ENCODE data around the gene MPP3. TPM values are rescaled to one million over a fixed set of nuclear protein-coding genes. Genes with fewer than 3 reads are reported as not detected.

The MPP3 gene
- total and polyA plus RNA-seq, 4 donors = 3.1 to 25.2 (median 15.2) TPM

- ATAC-seq (ENCODE audit: low FRiP score) = no peak
- no peaks in the 10 kb centered on the region for H3K9me3 ChIP-seq (ENCODE audit: control insufficient read depth, low read length)
Measured at GRCh38 chr17:43868226-43868994, 35.5 kb upstream of the MPP3 start.

DNA sequence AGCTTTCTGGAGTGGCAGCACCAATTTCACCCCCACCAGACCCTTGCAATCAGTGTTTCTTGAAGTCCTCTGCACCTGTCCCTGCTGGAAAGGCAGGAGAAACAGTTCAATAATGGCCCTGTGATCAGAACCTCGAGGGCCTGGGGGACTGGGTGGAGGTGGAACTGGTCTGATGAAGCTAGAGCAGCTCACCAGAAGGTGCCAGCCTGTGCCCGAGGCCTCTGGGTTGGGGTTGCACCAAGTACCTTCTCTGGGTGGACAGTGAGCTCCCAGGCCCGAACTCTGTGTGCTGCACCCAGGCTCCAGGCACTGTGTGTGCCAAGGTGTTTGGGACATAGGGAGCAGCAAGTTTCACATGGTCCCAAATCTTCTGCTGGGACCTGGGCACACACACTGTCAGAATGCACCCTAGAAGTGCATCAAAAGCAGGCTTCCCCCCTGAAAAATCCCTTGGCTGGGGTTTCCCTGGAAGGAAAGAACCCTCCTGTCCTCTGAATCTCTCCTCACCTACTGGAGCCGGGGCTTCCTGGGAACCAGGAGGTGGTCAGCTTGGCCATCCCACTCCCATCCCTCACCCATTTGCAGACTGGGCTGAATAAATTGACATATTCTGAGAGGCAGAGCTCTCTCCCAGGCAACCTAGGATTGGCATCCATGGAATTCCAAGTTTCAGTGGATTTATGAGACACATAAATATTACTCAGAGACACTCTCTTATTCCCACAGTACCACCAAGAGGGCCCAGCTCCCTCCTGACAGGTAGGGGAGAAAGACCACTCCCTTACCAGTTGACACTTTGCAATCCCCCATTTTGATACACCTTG is 31.4 kb upstream of the MPP3 start:
- DNase-seq (no peak), ATAC-seq (ENCODE audit: low FRiP score) (no peak)
- no peak overlapping the region for H3K27ac ChIP-seq (ENCODE audit: low read depth in 1 of 2, low read length in 2 of 2)
- H3K9me3 ChIP-seq (ENCODE audit: control insufficient read depth, low read length) = no peaks in the 10 kb centered on the region
- no peaks in the 10 kb centered on the region for H3K36me3 ChIP-seq (ENCODE audit: control insufficient read depth in 1 of 2, insufficient read depth in 2 of 2, low read length in 1 of 2)
- H3K4me1 ChIP-seq (ENCODE audit: control insufficient read depth in 1 of 2, insufficient read depth in 2 of 2, low read length in 2 of 2) = peaks cover 0 to 4% of the 10 kb centered on the region in 2 donors
- H3K27me3 ChIP-seq (ENCODE audit: control insufficient read depth in 1 of 2, insufficient read depth in 2 of 2, low read length in 1 of 2) = no peaks in the 10 kb centered on the region
- 85 to 88% methylated on average over 4 of the region's 4 CpGs for WGBS, 2 donors
- H3K4me3 ChIP-seq (ENCODE audit: low read length in 2 of 2) = no peak overlapping the region
- intact Hi-C loops (cut with DNase I) = no loop called here

More at GRCh38 chr17:43868226-43868994, 35.5 kb upstream of the MPP3 start:
- H3K27ac ChIP-seq (ENCODE audit: low read depth in 1 of 2, low read length in 2 of 2) = no peak overlapping the region
- no peaks in the 10 kb centered on the region for H3K27me3 ChIP-seq (ENCODE audit: control insufficient read depth in 1 of 2, insufficient read depth in 2 of 2, low read length in 1 of 2)
- no peak overlapping the region for H3K4me3 ChIP-seq (ENCODE audit: low read length in 2 of 2)
- no peaks in the 10 kb centered on the region for H3K36me3 ChIP-seq (ENCODE audit: control insufficient read depth in 1 of 2, insufficient read depth in 2 of 2, low read length in 1 of 2)
- WGBS, 2 donors = 86 to 92% methylated on average over 10 of the region's 10 CpGs
- no peaks in the 10 kb centered on the region for H3K4me1 ChIP-seq (ENCODE audit: control insufficient read depth in 1 of 2, insufficient read depth in 2 of 2, low read length in 2 of 2)
- DNase-seq = no peak
- intact Hi-C loops (cut with DNase I) = no loop called here

GRCh38 chr17:43861960-43862359 is 29.0 kb upstream of the MPP3 start:
- Histone ChIP-seq H3K9me3 (ENCODE audit: control insufficient read depth, low read length) (no peaks in the 10 kb centered on the region), H3K27me3 (ENCODE audit: control insufficient read depth in 1 of 2, insufficient read depth in 2 of 2, low read length in 1 of 2) (no peaks in the 10 kb centered on the region), H3K4me1 (ENCODE audit: control insufficient read depth in 1 of 2, insufficient read depth in 2 of 2, low read length in 2 of 2) (peaks cover 0 to 4% of the 10 kb centered on the region in 2 donors), H3K27ac (ENCODE audit: low read depth in 1 of 2, low read length in 2 of 2) (peak overlapping the region in 1 of 2 donors; percentile 4), H3K4me3 (ENCODE audit: low read length in 2 of 2) (no peak overlapping the region), H3K36me3 (ENCODE audit: control insufficient read depth in 1 of 2, insufficient read depth in 2 of 2, low read length in 1 of 2) (no peaks in the 10 kb centered on the region)
- no peak for ATAC-seq (ENCODE audit: low FRiP score)
- WGBS, 2 donors = 87 to 93% methylated on average over 9 of the region's 9 CpGs
- intact Hi-C loops (cut with DNase I) = no loop called here
- no peak for DNase-seq

GRCh38 chr17:43860927-43861622 is 28.1 kb upstream of the MPP3 start:
- intact Hi-C loops (cut with DNase I) = no loop called here
- Histone ChIP-seq H3K4me3 (ENCODE audit: low read length in 2 of 2) (no peak overlapping the region), H3K27ac (ENCODE audit: low read depth in 1 of 2, low read length in 2 of 2) (peak overlapping the region in 1 of 2 donors; percentile 4), H3K27me3 (ENCODE audit: control insufficient read depth in 1 of 2, insufficient read depth in 2 of 2, low read length in 1 of 2) (no peaks in the 10 kb centered on the region), H3K9me3 (ENCODE audit: control insufficient read depth, low read length) (no peaks in the 10 kb centered on the region), H3K36me3 (ENCODE audit: control insufficient read depth in 1 of 2, insufficient read depth in 2 of 2, low read length in 1 of 2) (no peaks in the 10 kb centered on the region), H3K4me1 (ENCODE audit: control insufficient read depth in 1 of 2, insufficient read depth in 2 of 2, low read length in 2 of 2) (peaks cover 0 to 4% of the 10 kb centered on the region in 2 donors)
- no peak for DNase-seq
- peak; percentile 42 for ATAC-seq (ENCODE audit: low FRiP score)
- WGBS, 2 donors = 31 to 37% methylated on average over 9 of the region's 9 CpGs

DNA sequence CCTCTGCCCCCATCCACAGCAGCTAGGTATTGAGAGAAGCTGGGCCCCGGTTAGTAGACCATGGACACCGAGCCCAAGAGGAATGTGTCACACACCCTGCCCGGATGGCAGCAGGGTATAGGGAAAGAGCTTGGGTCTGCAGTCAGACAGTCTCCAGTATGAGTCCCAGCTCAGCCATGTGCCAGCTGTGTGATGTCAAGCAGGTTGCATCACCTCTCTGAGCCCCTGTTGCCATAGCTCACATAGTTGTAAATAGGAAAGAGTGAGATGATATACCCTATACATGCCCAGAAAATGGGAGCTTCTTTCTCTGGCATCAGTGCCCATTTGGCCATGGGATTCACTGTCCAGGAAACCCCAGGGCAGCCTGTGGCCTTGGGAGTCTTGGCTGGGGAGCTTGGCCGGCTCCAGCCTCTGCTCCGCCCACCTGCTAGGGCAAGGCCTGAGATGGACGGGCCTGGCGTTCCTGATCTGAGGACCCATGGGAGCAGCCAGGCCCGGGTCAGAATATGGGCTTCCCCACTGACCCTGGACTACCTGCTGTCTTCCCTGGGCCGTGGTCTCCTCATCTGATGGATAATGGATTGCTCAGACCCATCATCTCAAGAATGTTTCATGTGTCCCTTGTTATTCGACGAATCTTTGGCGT is 27.3 kb upstream of the MPP3 start:
- intact Hi-C loops (cut with DNase I) = no loop called here
- Histone ChIP-seq H3K9me3 (ENCODE audit: control insufficient read depth, low read length) (no peaks in the 10 kb centered on the region), H3K4me3 (ENCODE audit: low read length in 2 of 2) (no peak overlapping the region), H3K27me3 (ENCODE audit: control insufficient read depth in 1 of 2, insufficient read depth in 2 of 2, low read length in 1 of 2) (no peaks in the 10 kb centered on the region), H3K27ac (ENCODE audit: low read depth in 1 of 2, low read length in 2 of 2) (peak overlapping the region in 1 of 2 donors; percentile 18), H3K36me3 (ENCODE audit: control insufficient read depth in 1 of 2, insufficient read depth in 2 of 2, low read length in 1 of 2) (no peaks in the 10 kb centered on the region), H3K4me1 (ENCODE audit: control insufficient read depth in 1 of 2, insufficient read depth in 2 of 2, low read length in 2 of 2) (peaks cover 0 to 4% of the 10 kb centered on the region in 2 donors)
- peak in 1 of 2 donors; percentile 41 for DNase-seq
- no peak for ATAC-seq (ENCODE audit: low FRiP score)
- WGBS, 2 donors = 65 to 76% methylated on average over 12 of the region's 12 CpGs

- intact Hi-C loops (cut with DNase I) = no loop called here
- no peak for ATAC-seq (ENCODE audit: low FRiP score)
- H3K4me1 ChIP-seq (ENCODE audit: control insufficient read depth in 1 of 2, insufficient read depth in 2 of 2, low read length in 2 of 2) = peaks cover 0 to 4% of the 10 kb centered on the region in 2 donors
Measured at GRCh38 chr17:43857957-43858600, 25.1 kb upstream of the MPP3 start.

GRCh38 chr17:43857141-43857540 is 24.2 kb upstream of the MPP3 start:
- DNase-seq (peak in 1 of 2 donors; percentile 54), ATAC-seq (ENCODE audit: low FRiP score) (no peak)
- H3K27ac ChIP-seq (ENCODE audit: low read depth in 1 of 2, low read length in 2 of 2) = no peak overlapping the region
- H3K9me3 ChIP-seq (ENCODE audit: control insufficient read depth, low read length) = no peaks in the 10 kb centered on the region
- intact Hi-C loops (cut with DNase I) = no loop called here
- H3K27me3 ChIP-seq (ENCODE audit: control insufficient read depth in 1 of 2, insufficient read depth in 2 of 2, low read length in 1 of 2) = no peaks in the 10 kb centered on the region
- H3K36me3 ChIP-seq (ENCODE audit: control insufficient read depth in 1 of 2, insufficient read depth in 2 of 2, low read length in 1 of 2) = no peaks in the 10 kb centered on the region
- H3K4me3 ChIP-seq (ENCODE audit: low read length in 2 of 2) = no peak overlapping the region
- peaks cover 0 to 4% of the 10 kb centered on the region in 2 donors for H3K4me1 ChIP-seq (ENCODE audit: control insufficient read depth in 1 of 2, insufficient read depth in 2 of 2, low read length in 2 of 2)
- WGBS, 2 donors = 96 to 98% methylated on average over 5 of the region's 5 CpGs

More at GRCh38 chr17:43857957-43858600, 25.1 kb upstream of the MPP3 start:
- Histone ChIP-seq H3K27me3 (ENCODE audit: control insufficient read depth in 1 of 2, insufficient read depth in 2 of 2, low read length in 1 of 2) (no peaks in the 10 kb centered on the region), H3K36me3 (ENCODE audit: control insufficient read depth in 1 of 2, insufficient read depth in 2 of 2, low read length in 1 of 2) (no peaks in the 10 kb centered on the region), H3K27ac (ENCODE audit: low read depth in 1 of 2, low read length in 2 of 2) (no peak overlapping the region), H3K4me3 (ENCODE audit: low read length in 2 of 2) (no peak overlapping the region), H3K9me3 (ENCODE audit: control insufficient read depth, low read length) (no peaks in the 10 kb centered on the region)
- DNase-seq = peak in 1 of 2 donors; percentile 44
- WGBS, 2 donors = 76 to 84% methylated on average over 10 to 12 of the region's 12 CpGs

GRCh38 chr17:43856141-43856540 is 23.2 kb upstream of the MPP3 start:
- intact Hi-C loops (cut with DNase I) = no loop called here
- no peaks in the 10 kb centered on the region for H3K27me3 ChIP-seq (ENCODE audit: control insufficient read depth in 1 of 2, insufficient read depth in 2 of 2, low read length in 1 of 2)
- DNase-seq (peak in 1 of 2 donors; percentile 12), ATAC-seq (ENCODE audit: low FRiP score) (no peak)
- H3K4me3 ChIP-seq (ENCODE audit: low read length in 2 of 2) = no peak overlapping the region
- H3K9me3 ChIP-seq (ENCODE audit: control insufficient read depth, low read length) = no peaks in the 10 kb centered on the region
- WGBS, 2 donors = 90 to 93% methylated on average over 3 of the region's 3 CpGs
- no peaks in the 10 kb centered on the region for H3K36me3 ChIP-seq (ENCODE audit: control insufficient read depth in 1 of 2, insufficient read depth in 2 of 2, low read length in 1 of 2)
- peaks cover 0 to 4% of the 10 kb centered on the region in 2 donors for H3K4me1 ChIP-seq (ENCODE audit: control insufficient read depth in 1 of 2, insufficient read depth in 2 of 2, low read length in 2 of 2)
- no peak overlapping the region for H3K27ac ChIP-seq (ENCODE audit: low read depth in 1 of 2, low read length in 2 of 2)
